Epithelial cell of proximal tubule (primary cell): ENCODE data around the gene ABHD8. TPM values are rescaled to one million over a fixed set of nuclear protein-coding genes. Genes with fewer than 3 reads are reported as not detected.
A peak's percentile ranks its signal among the peaks of the same experiment; 100 is the strongest.

Experiments used
- DNase-seq: peaks from one replicate; pipeline ENCODE4 v3.0.0-alpha.2; 2011; ENCODE audit warnings: low read depth
- H3K4me3 ChIP-seq: 2 replicates; pipeline ENCODE4 v1.5.1; 2011; ENCODE audit warnings: low read depth, mild to moderate bottlenecking, low read length
- total RNA-seq: library from RNA; depleted of rRNA; stranded (reverse); fragments of >200 nt; gene quantifications from 2 replicates; pipeline ENCODE4 v1.2.3, GENCODE V29; 2015
- TF ChIP-seq, protein P1 (sequence below): conservative IDR thresholded peaks from 2 replicates; pipeline ENCODE4 v1.5.1; 2012; ENCODE audit warnings: low read depth, mild to moderate bottlenecking, low read length

The ABHD8 gene
- total RNA-seq, 1 donor from 2014 or later, result 10.3 TPM

DNA sequence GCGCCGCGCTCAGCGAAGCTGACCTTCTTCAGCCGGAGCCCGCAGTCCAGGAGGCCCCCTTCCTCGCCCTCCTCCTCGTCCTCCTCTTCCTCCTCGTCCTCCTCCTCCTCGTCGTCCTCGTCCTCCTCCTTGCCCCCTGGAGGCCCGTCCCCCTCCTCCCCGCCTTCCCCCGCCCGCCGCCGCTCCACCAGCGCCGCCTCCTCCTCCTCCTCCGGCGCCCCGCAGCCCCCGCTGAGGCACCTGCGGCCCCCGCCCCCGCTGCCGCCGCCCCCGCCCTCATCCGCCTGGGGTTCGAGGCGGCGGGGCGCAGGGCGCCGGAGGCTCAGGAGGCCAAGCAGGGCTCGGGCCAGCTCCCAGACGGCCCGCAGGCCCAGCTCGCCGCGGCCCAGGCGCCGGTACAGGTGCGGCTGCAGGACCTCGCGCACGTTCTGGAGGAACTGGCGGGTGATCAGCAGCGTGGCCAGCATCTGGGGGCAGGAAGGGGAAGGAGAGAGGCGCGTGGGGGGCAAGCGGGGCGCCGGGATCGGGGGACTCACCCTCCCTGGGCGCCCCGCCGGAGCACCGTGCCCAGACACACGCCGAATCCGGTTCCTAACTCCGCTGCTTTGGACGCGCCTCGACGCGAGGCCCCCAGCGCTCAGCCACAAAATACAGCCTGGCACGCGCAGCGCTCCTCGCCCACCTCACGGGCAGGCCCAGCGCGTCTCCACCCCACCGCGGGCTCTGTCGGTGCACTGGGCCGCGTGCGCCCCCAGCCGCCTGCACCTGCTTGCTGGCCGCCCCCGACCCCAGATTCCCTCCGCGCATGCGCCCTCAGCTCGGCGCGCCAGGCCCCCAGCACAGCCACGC lies 25.5 kb upstream of the ABHD8 start:
- TF ChIP-seq, protein P1, sequence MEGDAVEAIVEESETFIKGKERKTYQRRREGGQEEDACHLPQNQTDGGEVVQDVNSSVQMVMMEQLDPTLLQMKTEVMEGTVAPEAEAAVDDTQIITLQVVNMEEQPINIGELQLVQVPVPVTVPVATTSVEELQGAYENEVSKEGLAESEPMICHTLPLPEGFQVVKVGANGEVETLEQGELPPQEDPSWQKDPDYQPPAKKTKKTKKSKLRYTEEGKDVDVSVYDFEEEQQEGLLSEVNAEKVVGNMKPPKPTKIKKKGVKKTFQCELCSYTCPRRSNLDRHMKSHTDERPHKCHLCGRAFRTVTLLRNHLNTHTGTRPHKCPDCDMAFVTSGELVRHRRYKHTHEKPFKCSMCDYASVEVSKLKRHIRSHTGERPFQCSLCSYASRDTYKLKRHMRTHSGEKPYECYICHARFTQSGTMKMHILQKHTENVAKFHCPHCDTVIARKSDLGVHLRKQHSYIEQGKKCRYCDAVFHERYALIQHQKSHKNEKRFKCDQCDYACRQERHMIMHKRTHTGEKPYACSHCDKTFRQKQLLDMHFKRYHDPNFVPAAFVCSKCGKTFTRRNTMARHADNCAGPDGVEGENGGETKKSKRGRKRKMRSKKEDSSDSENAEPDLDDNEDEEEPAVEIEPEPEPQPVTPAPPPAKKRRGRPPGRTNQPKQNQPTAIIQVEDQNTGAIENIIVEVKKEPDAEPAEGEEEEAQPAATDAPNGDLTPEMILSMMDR, result no peak
- peak overlapping the region; percentile 28 for H3K4me3 ChIP-seq

DNA sequence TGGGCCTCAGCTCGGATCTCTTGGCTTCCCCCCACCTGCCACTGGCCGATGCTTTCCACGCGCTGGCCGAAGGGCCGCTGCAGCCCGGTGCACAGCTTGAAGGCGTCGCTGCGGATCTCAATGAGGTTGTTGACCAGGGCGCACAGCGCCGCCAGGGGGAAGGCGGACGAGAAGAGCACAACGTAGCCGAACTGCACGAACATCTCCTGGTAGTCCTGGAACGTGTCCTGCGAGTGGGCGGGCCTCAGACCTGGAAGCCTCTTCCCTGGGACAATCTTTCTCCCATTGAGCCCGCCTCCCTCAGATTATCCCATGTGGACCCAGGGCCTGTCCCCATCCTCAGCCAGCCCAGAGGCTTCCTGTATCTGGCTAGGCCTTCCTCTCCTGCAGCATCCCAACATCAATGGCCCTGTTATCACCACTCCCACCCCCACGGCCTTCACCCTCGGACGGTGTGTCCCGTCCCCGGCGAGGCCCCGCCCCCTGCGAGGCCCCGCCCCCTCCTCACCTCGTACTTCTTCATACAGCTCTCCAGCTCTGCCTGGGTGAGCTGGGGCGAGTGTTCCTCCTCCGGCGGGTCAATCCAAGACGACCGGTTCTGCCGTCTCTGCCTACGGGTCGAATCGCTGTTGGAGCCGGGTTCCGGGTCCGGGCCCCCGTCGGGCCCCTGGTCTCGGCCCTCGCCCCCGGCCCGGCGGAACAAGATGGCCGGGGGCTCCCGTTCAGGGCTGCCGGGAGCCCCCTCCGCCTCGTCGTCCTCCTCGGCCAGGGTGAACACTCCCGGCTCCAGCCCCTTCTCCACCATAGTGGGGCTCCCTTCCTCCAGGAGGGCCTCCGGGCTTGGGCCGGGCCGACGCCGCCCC lies 24.7 kb upstream of the ABHD8 start:
- DNase-seq, result no peak
- peak overlapping the region; percentile 28 for H3K4me3 ChIP-seq
- TF ChIP-seq, protein P1, result peak; percentile 24

More for the DNA sequence above, 25.5 kb upstream of the ABHD8 start:
- DNase-seq, result no peak

DNA sequence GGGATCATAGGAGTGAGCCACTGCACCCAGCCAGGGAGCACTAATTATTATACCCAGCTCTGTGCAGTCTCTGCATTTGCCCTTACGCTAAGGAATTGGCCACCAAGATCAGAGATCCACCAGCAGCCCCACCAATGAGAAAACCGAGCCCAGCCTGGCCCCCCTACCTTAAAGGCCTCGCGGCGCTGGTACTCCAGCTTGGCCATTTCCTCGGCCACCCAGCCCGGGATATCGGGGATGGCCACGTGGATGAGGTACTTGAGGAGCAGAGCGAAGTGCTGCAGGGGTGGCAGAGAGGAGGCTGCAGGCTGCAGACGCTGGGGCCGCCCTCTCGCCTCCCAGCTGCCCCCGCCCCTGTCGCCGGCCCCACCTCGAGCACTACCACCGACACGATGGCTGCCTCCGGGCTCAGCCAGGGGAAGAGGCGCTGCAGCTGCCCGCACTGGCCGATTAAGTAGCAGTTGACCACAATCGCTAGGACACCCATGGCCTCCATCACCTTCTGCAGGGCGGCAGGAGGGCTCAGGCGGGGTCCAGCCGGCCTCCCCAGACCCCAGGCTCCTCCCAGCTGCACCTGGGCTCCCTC lies 23.9 kb upstream of the ABHD8 start:
- H3K4me3 ChIP-seq, result no peak overlapping the region
- DNase-seq, result no peak
- TF ChIP-seq, protein P1, result no peak

DNA sequence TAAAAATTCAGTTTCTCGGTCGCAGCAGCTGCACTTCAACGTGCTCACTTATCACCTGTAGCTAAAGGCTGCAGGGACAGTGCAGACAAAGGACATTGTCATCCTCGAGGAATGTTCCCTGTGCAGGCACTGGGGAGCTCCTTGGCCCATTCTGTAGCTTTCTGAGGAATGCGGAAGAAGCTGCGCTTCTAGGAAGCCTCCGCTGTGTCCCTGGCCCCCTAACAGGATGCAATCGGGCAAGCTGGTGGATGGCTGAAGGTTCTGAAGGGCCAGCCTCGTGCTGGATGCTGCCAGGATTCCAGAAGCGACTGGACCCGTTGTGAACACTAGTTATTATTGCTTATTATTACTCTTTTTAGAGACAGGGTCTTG lies 23.4 kb upstream of the ABHD8 start:
- no peak overlapping the region for H3K4me3 ChIP-seq
- DNase-seq, result no peak
- TF ChIP-seq, protein P1, result no peak

DNA sequence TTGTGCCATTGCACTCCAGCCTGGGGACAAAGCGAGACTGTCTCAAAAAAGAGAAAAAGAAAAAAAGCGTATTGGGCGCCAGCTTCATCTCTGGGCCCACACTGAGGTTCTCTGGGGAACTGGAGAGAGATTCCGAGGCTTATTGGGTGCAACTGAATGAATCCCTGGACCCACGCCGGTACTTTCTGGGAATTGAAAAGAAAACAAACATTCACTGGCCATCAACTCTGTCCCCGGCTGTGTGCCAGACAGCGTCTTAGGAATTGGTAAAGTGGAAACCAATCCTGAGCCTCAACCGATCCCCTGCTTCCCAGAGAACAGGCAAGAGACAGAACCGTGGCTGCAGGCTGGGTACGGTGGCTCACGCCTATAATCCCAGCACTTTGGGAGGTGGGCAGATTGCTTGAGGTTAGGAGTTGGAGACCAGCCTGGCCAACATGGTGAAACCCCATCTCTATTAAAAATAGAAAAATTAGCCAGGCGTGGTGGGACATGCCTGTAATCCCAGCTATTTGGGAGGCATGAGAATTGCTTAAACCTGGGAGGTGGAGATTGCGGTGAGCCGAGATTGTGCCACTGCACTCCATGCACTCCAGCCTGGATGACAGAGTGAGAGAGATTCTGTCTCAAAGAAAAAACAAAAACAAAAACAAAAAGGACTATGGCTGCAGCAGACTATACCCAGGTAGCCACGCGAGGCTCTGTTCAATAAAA lies 22.8 kb upstream of the ABHD8 start:
- no peak for DNase-seq
- no peak overlapping the region for H3K4me3 ChIP-seq
- TF ChIP-seq, protein P1, result no peak

DNA sequence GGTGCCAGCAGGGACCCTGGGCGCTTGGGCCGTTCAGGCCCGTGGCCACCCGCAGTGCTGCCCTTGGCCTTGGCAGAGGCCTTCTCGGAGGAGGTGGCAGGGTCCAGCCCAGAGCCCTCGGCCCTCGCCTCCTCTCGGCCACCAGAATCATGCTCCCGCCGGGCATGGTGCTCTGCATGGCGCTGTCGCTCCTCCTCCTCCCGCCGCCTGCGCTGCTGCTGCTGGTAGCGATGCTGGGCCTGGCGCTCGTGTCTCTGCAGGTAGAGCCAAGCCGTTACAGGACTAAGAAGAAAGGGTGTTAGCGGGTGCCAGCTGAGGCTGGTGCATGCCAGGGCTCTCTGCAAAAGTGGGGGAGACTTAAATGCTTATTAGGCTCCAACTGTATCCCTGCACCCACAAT lies 21.9 kb upstream of the ABHD8 start:
- no peak for DNase-seq
- no peak overlapping the region for H3K4me3 ChIP-seq
- TF ChIP-seq, protein P1, result no peak
